ENCODE data around the gene TNS4.

The TNS4 gene

DNA sequence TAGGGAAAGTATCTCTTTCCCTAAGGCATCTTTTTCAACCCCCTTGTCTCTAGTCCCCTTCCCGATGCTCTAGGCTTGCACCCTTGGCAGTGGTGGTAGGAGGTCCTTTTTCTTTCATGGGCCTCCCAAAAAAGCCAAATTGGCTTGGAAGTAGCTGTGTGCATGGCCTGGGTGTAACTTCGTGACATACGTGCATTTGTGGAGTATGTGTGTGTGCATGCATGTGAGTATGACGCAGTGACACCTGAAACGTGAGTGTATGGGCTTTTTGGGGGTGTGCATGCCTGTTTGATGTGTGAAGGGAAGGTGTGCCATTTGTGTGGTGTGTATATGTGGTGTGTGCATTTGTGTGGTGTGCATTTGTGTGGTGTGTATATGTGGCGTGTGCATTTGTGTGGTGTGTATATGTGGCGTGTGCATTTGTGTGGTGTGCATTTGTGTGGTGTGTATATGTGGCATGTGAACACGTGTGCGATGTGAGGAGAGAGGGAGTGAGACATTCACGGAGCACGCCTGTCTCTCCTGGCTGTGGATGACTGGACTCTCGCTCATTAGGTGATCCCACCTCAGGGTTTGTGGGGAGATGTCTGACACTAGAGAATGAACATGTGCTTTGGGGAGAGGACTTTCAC is 42.5 kb downstream of the TNS4 start:
- DNase-seq (ENCODE audit: extremely low spot score), result no peak
- POLR2A ChIA-PET, result interaction anchor here (0.9 to 1.2 kb wide), 3 partner anchors 15 to 41 kb away, joined by 3 to 4 read pairs (median 3); partner anchors contain the start of gene TOP2A
- CTCF ChIA-PET, result interaction anchor here (0.5 to 2.3 kb wide), 3 partner anchors 11 to 131 kb away, joined by 3 to 10 read pairs (median 5); no protein-coding TSS in a partner anchor
- no peak for TF ChIP-seq NFRKB (IDR thresholded peaks at IDR 0.05)
- TF ChIP-seq HDGF (IDR thresholded peaks at IDR 0.05; ENCODE audit: borderline replicate concordance), result no peak
- no peak for TF ChIP-seq ARNT (IDR thresholded peaks at IDR 0.05)
- no peak for TF ChIP-seq CTBP1 (IDR thresholded peaks at IDR 0.05; ENCODE audit: borderline replicate concordance)
- TF ChIP-seq FOXA1 (IDR thresholded peaks at IDR 0.05), result no peak

DNA sequence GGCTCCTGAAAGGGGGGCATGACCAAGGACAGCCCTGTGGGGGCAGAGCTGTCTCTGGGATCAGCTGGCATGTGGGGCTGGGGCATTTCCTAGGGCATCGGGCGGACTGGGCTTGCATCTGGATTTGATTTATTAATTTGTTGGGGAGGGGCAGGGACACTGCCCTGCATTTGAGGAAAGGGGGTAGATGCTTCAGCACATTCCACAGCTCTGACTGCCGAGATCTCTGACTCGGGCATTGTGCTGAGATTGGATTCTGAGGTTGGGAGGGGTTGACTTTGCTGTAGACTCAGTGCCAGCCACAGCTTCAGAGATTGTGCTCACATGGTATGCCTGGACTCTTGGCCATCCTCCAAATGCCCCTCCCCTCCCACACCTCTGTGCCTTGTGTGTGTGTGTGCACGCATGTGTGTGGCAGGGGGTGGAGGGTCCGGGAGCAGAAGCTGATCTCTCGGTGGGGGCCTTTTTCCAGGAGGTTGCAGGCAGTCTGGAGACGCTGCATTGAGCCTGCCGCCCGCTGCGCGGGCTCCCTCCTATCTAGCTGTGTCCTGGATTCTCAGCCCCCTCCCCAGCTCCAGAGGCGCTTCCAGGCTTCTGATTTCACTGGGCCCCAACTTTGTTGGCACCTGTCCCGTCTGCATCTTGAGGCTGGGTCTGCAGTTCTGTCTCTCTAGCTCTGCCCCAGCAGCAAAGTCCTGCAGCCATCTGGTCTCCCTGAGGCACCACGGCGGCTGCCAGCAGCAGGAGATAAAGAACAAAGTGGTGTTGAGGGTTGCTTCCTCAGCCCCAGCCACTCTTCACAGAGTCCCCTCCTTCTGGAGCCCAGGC is 43.2 kb downstream of the TNS4 start:
- no peak for DNase-seq (ENCODE audit: extremely low spot score)
- TF ChIP-seq BHLHE40 (IDR thresholded peaks at IDR 0.05; ENCODE audit: borderline replicate concordance) (no peak), ARNT (IDR thresholded peaks at IDR 0.05) (no peak), FOXK2 (IDR thresholded peaks at IDR 0.05) (no peak), FOXM1 (IDR thresholded peaks at IDR 0.05; ENCODE audit: borderline replicate concordance) (no peak), CTBP1 (IDR thresholded peaks at IDR 0.05; ENCODE audit: borderline replicate concordance) (no peak), NFRKB (IDR thresholded peaks at IDR 0.05) (no peak), TARDBP (IDR thresholded peaks at IDR 0.05) (no peak), ELF4 (IDR thresholded peaks at IDR 0.05) (no peak), FOXA1 (IDR thresholded peaks at IDR 0.05) (no peak), SUZ12 (IDR thresholded peaks at IDR 0.05) (no peak), SP1 (IDR thresholded peaks at IDR 0.05) (no peak), LEF1 (IDR thresholded peaks at IDR 0.05; ENCODE audit: borderline replicate concordance) (no peak), L3MBTL2 (conservative IDR thresholded peaks at IDR 0.05) (no peak), HDGF (IDR thresholded peaks at IDR 0.05; ENCODE audit: borderline replicate concordance) (no peak), ZNF384 (IDR thresholded peaks at IDR 0.05) (no peak)
- TF ChIP-seq, protein P1, sequence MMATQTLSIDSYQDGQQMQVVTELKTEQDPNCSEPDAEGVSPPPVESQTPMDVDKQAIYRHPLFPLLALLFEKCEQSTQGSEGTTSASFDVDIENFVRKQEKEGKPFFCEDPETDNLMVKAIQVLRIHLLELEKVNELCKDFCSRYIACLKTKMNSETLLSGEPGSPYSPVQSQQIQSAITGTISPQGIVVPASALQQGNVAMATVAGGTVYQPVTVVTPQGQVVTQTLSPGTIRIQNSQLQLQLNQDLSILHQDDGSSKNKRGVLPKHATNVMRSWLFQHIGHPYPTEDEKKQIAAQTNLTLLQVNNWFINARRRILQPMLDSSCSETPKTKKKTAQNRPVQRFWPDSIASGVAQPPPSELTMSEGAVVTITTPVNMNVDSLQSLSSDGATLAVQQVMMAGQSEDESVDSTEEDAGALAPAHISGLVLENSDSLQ (IDR thresholded peaks at IDR 0.05), result no peak
- CTCF ChIA-PET, result interaction anchor here (0.7 kb wide), 1 partner anchor 130 kb away, joined by 3 read pairs; no protein-coding TSS in a partner anchor
- POLR2A ChIA-PET, result interaction anchor here (0.9 to 1.2 kb wide), 2 partner anchors 14 to 40 kb away, joined by 3 read pairs; partner anchors contain the start of gene TOP2A

DNA sequence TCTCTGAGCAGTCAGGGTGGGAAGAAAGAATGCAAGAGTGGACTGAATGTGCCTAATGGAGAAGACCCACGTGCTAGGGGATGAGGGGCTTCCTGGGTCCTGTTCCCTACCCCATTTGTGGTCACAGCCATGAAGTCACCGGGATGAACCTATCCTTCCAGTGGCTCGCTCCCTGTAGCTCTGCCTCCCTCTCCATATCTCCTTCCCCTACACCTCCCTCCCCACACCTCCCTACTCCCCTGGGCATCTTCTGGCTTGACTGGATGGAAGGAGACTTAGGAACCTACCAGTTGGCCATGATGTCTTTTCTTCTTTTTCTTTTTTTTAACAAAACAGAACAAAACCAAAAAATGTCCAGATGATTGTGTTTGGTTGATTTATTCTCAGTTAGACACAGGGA is 44.1 kb downstream of the TNS4 start:
- TF ChIP-seq TARDBP (IDR thresholded peaks at IDR 0.05), result no peak
- no peak for TF ChIP-seq LEF1 (IDR thresholded peaks at IDR 0.05; ENCODE audit: borderline replicate concordance)
- TF ChIP-seq L3MBTL2 (conservative IDR thresholded peaks at IDR 0.05), result no peak
- no peak for TF ChIP-seq ELF4 (IDR thresholded peaks at IDR 0.05)
- TF ChIP-seq FOXA1 (IDR thresholded peaks at IDR 0.05), result no peak
- TF ChIP-seq SUZ12 (IDR thresholded peaks at IDR 0.05), result no peak
- TF ChIP-seq BHLHE40 (IDR thresholded peaks at IDR 0.05; ENCODE audit: borderline replicate concordance), result no peak
- TF ChIP-seq FOXM1 (IDR thresholded peaks at IDR 0.05; ENCODE audit: borderline replicate concordance), result no peak
- no peak for TF ChIP-seq CTBP1 (IDR thresholded peaks at IDR 0.05; ENCODE audit: borderline replicate concordance)
- POLR2A ChIA-PET, result interaction anchor here (1.2 to 1.4 kb wide), 2 partner anchors 40 kb away, joined by 3 to 6 read pairs; partner anchors contain the start of gene TOP2A
- DNase-seq (ENCODE audit: extremely low spot score), result no peak
- CTCF ChIA-PET, result interaction anchor here (3.9 kb wide), 1 partner anchor 19 kb away, joined by 19 read pairs; no protein-coding TSS in a partner anchor

DNA sequence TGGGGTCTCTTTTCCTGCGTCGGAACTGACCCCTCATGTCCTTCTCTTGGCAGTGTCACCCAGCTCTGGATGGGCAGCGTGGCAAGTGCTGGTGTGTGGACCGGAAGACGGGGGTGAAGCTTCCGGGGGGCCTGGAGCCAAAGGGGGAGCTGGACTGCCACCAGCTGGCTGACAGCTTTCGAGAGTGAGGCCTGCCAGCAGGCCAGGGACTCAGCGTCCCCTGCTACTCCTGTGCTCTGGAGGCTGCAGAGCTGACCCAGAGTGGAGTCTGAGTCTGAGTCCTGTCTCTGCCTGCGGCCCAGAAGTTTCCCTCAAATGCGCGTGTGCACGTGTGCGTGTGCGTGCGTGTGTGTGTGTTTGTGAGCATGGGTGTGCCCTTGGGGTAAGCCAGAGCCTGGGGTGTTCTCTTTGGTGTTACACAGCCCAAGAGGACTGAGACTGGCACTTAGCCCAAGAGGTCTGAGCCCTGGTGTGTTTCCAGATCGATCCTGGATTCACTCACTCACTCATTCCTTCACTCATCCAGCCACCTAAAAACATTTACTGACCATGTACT is 44.9 kb downstream of the TNS4 start:
- DNase-seq (ENCODE audit: extremely low spot score), result no peak
- CTCF ChIA-PET, result interaction anchor here (1.7 to 3.9 kb wide), 2 partner anchors 20 to 103 kb away, joined by 4 to 19 read pairs; no protein-coding TSS in a partner anchor
- no peak for TF ChIP-seq TARDBP (IDR thresholded peaks at IDR 0.05)
- no peak for TF ChIP-seq NFRKB (IDR thresholded peaks at IDR 0.05)
- no peak for TF ChIP-seq ELF4 (IDR thresholded peaks at IDR 0.05)
- TF ChIP-seq, protein P1 (IDR thresholded peaks at IDR 0.05), result no peak
- no peak for TF ChIP-seq ARNT (IDR thresholded peaks at IDR 0.05)
- TF ChIP-seq FOXA1 (IDR thresholded peaks at IDR 0.05), result no peak
- no peak for TF ChIP-seq LEF1 (IDR thresholded peaks at IDR 0.05; ENCODE audit: borderline replicate concordance)
- TF ChIP-seq ZNF384 (IDR thresholded peaks at IDR 0.05), result no peak
- TF ChIP-seq BHLHE40 (IDR thresholded peaks at IDR 0.05; ENCODE audit: borderline replicate concordance), result no peak
- POLR2A ChIA-PET, result interaction anchor here (1.4 kb wide), 1 partner anchor 39 kb away, joined by 6 read pairs; the partner anchor contains the start of gene TOP2A

DNA sequence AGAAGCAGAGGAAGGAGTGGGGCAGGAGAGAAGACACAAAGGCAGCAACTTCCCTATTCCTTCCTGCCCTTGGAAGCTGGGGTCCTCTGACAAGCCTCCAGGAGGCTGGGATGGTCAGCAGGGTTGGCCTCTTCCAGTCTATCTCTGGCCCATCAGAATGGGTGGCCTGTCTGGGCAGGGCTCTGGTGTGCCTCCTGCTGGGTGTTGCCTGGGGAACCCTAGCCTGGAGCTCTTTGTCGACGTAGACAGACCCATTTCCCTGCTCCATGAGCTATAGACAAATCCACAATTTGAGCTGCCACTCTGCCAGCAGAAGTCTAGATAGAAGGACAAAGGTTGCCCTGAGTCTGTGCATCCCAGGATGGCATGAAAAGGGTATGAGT is 46.8 kb downstream of the TNS4 start:
- ChIA-PET POLR2A (interaction anchor here (1.7 kb wide), 1 partner anchor 37 kb away, joined by 5 read pairs; the partner anchor contains the start of gene TOP2A), CTCF (interaction anchor here (0.8 to 3.9 kb wide), 3 partner anchors 21 to 24 kb away, joined by 3 to 19 read pairs (median 3); no protein-coding TSS in a partner anchor)
- TF ChIP-seq FOXM1 (IDR thresholded peaks at IDR 0.05; ENCODE audit: borderline replicate concordance), result no peak
- no peak for TF ChIP-seq L3MBTL2 (conservative IDR thresholded peaks at IDR 0.05)
- no peak for TF ChIP-seq ELF4 (IDR thresholded peaks at IDR 0.05)
- TF ChIP-seq CTBP1 (IDR thresholded peaks at IDR 0.05; ENCODE audit: borderline replicate concordance), result no peak
- TF ChIP-seq LEF1 (IDR thresholded peaks at IDR 0.05; ENCODE audit: borderline replicate concordance), result no peak
- no peak for TF ChIP-seq ARNT (IDR thresholded peaks at IDR 0.05)
- TF ChIP-seq ZNF384 (IDR thresholded peaks at IDR 0.05), result no peak
- TF ChIP-seq FOXA1 (IDR thresholded peaks at IDR 0.05), result no peak
- TF ChIP-seq SUZ12 (IDR thresholded peaks at IDR 0.05), result no peak
- DNase-seq (ENCODE audit: extremely low spot score), result no peak
